T-helper 1 cell treated with Interleukin-12 subunit alpha and Interleukin-12 subunit beta and Interleukin-4 antibody, amounts not matched to agents 30 μg/mL and 1 μg/mL, for 36 hours (primary cell): ENCODE measurements around the gene ZNF140.

Source experiments
- H3K27ac Mint-ChIP-seq: one replicate; pipeline ENCODE4 v1.8.0; 2021; ENCODE audit warnings: mild to moderate bottlenecking, mixed read lengths
- H3K27me3 Mint-ChIP-seq: one replicate; pipeline ENCODE4 v1.8.0; 2021; ENCODE audit warnings: low read depth, mixed read lengths
- H3K36me3 Mint-ChIP-seq: one replicate; pipeline ENCODE4 v1.8.0; 2021; ENCODE audit warnings: low read depth, mixed read lengths
- H3K4me1 Mint-ChIP-seq: one replicate; pipeline ENCODE4 v1.8.0; 2021; ENCODE audit warnings: low read depth, mixed read lengths
- H3K4me3 Mint-ChIP-seq: one replicate; pipeline ENCODE4 v1.8.0; 2021; ENCODE audit warnings: mild to moderate bottlenecking, moderate library complexity, mixed read lengths
- H3K9me3 Mint-ChIP-seq: one replicate; pipeline ENCODE4 v1.8.0; 2021; ENCODE audit warnings: mixed read lengths

The ZNF140 gene

DNA sequence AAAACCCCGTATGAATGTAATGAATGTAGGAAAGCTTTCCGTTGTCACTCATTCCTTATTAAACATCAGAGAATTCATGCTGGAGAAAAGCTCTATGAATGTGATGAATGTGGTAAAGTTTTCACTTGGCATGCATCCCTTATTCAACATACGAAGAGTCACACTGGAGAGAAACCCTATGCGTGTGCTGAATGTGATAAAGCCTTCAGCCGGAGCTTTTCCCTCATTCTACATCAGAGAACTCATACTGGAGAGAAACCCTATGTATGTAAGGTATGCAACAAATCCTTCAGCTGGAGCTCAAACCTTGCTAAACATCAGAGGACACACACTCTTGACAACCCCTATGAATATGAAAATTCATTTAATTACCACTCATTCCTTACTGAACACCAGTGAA, 25.5 kb downstream of the ZNF140 start:
- Mint-ChIP-seq H3K36me3 (peaks cover 77% of the 10 kb centered on the region), H3K27me3 (no peaks in the 10 kb centered on the region), H3K27ac (no peak overlapping the region), H3K4me1 (no peaks in the 10 kb centered on the region), H3K9me3 (peaks cover 89% of the 10 kb centered on the region), H3K4me3 (no peak overlapping the region)

DNA sequence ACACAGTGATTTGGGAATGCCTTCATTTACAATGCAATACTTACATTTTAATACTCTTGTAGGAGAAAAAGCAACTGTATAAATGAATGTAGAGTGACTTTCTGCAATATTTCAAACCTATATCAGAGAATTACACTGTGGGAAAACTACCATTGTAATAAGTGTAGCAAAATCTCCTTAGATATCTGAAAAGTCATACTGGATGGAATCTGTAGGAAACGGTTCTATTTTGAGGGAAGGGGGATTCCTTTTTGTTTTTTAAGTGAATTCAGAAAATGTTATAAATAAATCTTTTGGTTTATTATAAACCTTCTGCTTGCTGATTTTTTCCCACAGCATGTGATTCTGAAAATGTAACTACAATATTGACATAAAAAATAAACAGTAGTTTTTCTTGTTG, 26.4 kb downstream of the ZNF140 start:
- H3K9me3 Mint-ChIP-seq = peaks cover 87% of the 10 kb centered on the region
- no peaks in the 10 kb centered on the region for H3K27me3 Mint-ChIP-seq
- H3K27ac Mint-ChIP-seq = no peak overlapping the region
- no peak overlapping the region for H3K4me3 Mint-ChIP-seq
- peaks cover 73% of the 10 kb centered on the region for H3K36me3 Mint-ChIP-seq
- H3K4me1 Mint-ChIP-seq = no peaks in the 10 kb centered on the region

GRCh38 chr12:133108150-133108549, 27.4 kb downstream of the ZNF140 start:
- Mint-ChIP-seq H3K9me3 (peaks cover 83% of the 10 kb centered on the region), H3K4me3 (no peak overlapping the region), H3K36me3 (peaks cover 65% of the 10 kb centered on the region), H3K4me1 (no peaks in the 10 kb centered on the region), H3K27me3 (no peaks in the 10 kb centered on the region), H3K27ac (no peak overlapping the region)

- H3K9me3 Mint-ChIP-seq = peaks cover 77% of the 10 kb centered on the region
- H3K4me1 Mint-ChIP-seq = no peaks in the 10 kb centered on the region
- H3K36me3 Mint-ChIP-seq = peaks cover 55% of the 10 kb centered on the region
- no peak overlapping the region for H3K4me3 Mint-ChIP-seq
- H3K27me3 Mint-ChIP-seq = no peaks in the 10 kb centered on the region
- H3K27ac Mint-ChIP-seq = no peak overlapping the region
These were observed 39.9 kb downstream of the ZNF140 start for GRCh38 chr12:133120385-133121191.

- Mint-ChIP-seq H3K4me1 (peaks cover 1% of the 10 kb centered on the region), H3K36me3 (peaks cover 54% of the 10 kb centered on the region), H3K27me3 (no peaks in the 10 kb centered on the region), H3K4me3 (no peak overlapping the region), H3K9me3 (peaks cover 63% of the 10 kb centered on the region), H3K27ac (no peak overlapping the region)
These were observed 44.0 kb downstream of the ZNF140 start for GRCh38 chr12:133124674-133125073.

DNA sequence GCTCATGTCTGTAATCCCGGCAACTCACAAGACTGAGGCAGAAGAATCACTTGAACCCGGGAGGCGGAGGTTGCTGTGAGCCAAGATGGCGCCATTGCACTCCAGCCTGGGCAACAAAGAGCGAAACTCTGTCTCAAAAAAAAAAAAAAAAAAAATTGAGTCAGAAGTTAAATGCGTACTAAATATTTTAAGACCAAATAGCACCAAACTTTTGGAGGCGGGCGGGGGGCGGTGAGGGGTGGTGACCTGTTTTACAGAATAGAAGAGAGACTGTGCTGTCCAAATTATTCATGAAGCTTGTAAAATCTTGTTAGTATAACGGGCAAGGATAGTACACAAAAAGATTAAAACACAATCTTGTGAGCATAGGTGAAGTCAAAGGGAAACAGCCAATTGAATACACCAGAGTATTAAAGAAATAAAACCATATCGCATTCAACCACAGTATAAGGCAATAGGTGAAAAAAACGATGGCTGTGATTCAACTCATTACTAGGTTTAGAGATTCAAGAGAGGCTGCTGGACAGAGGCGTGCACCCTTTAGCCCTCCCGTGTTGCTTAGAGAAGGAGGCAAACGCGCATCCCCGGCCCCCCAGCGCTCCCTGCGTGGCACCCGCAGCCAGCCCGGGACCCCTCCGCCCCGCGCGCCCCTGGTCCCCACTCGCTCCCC, 48.8 kb downstream of the ZNF140 start:
- peaks cover 10% of the 10 kb centered on the region for H3K4me1 Mint-ChIP-seq
- peak overlapping the region; percentile 99 for H3K27ac Mint-ChIP-seq
- H3K9me3 Mint-ChIP-seq = peaks cover 50% of the 10 kb centered on the region
- H3K36me3 Mint-ChIP-seq = peaks cover 45% of the 10 kb centered on the region
- no peaks in the 10 kb centered on the region for H3K27me3 Mint-ChIP-seq
- peak overlapping the region; percentile 95 for H3K4me3 Mint-ChIP-seq

GRCh38 chr12:133130038-133130807, 49.5 kb downstream of the ZNF140 start, which contains the start of the genes ZNF10 and ZNF891:
TSS of gene ZNF10 (plus strand) at chr12:133130627. CDS start at chr12:133144493, 13,866 bp downstream.
TSS of gene ZNF891 (minus strand) at chr12:133130274. CDS start at chr12:133121918, 8,356 bp downstream.
- peaks cover 10% of the 10 kb centered on the region for H3K4me1 Mint-ChIP-seq
- peaks cover 47% of the 10 kb centered on the region for H3K36me3 Mint-ChIP-seq
- H3K27me3 Mint-ChIP-seq = no peaks in the 10 kb centered on the region
- H3K4me3 Mint-ChIP-seq = peak within 1 kb of the TSS; percentile 95
- H3K27ac Mint-ChIP-seq = peak within 1 kb of the TSS; percentile 99
- H3K9me3 Mint-ChIP-seq = peaks cover 52% of the 10 kb centered on the region

DNA sequence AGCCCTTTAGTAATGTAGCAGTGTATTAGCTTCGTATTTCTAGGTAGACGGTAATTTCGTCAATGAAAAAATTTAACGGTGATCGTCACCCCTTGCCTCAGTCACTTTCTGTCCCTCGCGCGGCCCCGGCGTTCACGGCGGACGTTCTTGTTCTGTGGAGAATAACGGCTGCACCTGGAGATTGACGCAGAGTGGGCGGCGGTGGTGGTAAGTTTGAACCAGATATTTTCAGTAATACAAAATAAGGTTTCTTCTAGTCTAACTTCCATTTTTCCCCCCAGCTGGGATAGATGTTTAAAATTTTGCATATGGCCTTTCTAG, 50.0 kb downstream of the ZNF140 start:
- H3K27ac Mint-ChIP-seq = peak overlapping the region; percentile 99
- peaks cover 47% of the 10 kb centered on the region for H3K36me3 Mint-ChIP-seq
- peaks cover 52% of the 10 kb centered on the region for H3K9me3 Mint-ChIP-seq
- peaks cover 10% of the 10 kb centered on the region for H3K4me1 Mint-ChIP-seq
- H3K27me3 Mint-ChIP-seq = no peaks in the 10 kb centered on the region
- peak overlapping the region; percentile 95 for H3K4me3 Mint-ChIP-seq

DNA sequence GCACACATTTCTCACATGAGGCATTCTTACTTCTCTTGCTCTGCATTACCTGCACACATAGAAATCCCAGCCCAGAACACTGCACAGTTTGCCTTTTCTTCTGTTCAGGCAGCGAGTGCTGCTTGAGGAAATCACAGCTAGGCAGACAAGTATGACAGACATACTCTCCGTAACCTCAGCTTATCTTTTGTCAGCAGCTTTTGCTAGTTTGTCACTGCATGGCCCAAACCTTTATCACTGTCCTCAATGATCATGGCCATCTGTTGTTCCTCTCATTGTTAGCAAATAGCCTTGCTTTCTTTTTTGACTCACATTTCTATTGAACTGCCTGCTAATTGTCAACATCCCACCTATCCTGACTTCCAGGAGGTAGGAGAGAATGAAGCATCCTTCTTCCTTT, 55.0 kb downstream of the ZNF140 start:
- H3K27me3 Mint-ChIP-seq = no peaks in the 10 kb centered on the region
- H3K4me1 Mint-ChIP-seq = peaks cover 6% of the 10 kb centered on the region
- H3K36me3 Mint-ChIP-seq = peaks cover 60% of the 10 kb centered on the region
- H3K4me3 Mint-ChIP-seq = no peak overlapping the region
- no peak overlapping the region for H3K27ac Mint-ChIP-seq
- peaks cover 75% of the 10 kb centered on the region for H3K9me3 Mint-ChIP-seq

DNA sequence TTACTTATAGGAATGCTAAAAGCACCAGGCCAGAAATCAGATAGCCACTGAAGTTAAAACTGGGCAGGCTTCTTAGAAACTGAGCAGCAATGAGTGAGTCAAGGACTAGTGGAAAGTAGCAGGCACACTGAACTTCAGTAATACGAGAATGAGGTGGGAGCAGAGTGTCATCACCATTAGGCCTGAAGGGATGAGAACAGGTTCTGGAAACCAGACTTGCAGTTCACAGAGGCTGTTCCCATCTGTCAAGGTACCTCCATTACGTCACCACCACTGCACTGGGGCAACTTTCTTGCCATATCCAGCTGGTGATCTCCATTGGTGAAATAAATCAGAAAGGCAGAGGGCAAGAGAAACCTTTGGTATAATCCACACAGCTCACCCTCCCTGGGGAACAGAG, 65.3 kb downstream of the ZNF140 start:
- no peaks in the 10 kb centered on the region for H3K4me1 Mint-ChIP-seq

DNA sequence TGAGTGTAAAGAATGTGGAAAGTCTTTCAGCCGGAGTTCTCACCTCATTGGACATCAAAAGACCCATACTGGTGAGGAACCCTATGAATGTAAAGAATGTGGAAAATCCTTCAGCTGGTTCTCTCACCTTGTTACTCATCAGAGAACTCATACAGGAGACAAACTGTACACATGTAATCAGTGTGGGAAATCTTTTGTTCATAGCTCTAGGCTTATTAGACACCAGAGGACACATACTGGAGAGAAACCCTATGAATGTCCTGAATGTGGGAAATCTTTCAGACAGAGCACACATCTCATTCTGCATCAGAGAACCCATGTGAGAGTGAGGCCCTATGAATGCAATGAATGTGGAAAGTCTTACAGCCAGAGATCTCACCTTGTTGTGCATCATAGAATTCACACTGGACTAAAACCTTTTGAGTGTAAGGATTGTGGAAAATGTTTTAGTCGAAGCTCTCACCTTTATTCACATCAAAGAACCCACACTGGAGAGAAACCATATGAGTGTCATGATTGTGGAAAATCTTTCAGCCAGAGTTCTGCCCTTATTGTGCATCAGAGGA, 75.5 kb downstream of the ZNF140 start:
- H3K4me3 Mint-ChIP-seq = no peak overlapping the region
- no peak overlapping the region for H3K27ac Mint-ChIP-seq
- peaks cover 50% of the 10 kb centered on the region for H3K36me3 Mint-ChIP-seq
- H3K9me3 Mint-ChIP-seq = peaks cover 92% of the 10 kb centered on the region
- H3K27me3 Mint-ChIP-seq = no peaks in the 10 kb centered on the region
- no peaks in the 10 kb centered on the region for H3K4me1 Mint-ChIP-seq

More for the DNA sequence above, 65.3 kb downstream of the ZNF140 start:
- H3K27me3 Mint-ChIP-seq = no peaks in the 10 kb centered on the region
- peaks cover 47% of the 10 kb centered on the region for H3K36me3 Mint-ChIP-seq
- H3K4me3 Mint-ChIP-seq = no peak overlapping the region
- no peak overlapping the region for H3K27ac Mint-ChIP-seq
- peaks cover 65% of the 10 kb centered on the region for H3K9me3 Mint-ChIP-seq
